GM19452 (cell line): ENCODE results near the gene CARD11.

Source experiments
- ATAC-seq: cut with Tn5 transposase; IDR thresholded peaks from one replicate; pipeline ENCODE4 v1.9.1; 2021; ENCODE audit not compliant: unreplicated experiment

The CARD11 gene

GRCh38 chr7:2945171-2945570 is 98.5 kb downstream of the CARD11 start:
- ATAC-seq, result no peak

DNA sequence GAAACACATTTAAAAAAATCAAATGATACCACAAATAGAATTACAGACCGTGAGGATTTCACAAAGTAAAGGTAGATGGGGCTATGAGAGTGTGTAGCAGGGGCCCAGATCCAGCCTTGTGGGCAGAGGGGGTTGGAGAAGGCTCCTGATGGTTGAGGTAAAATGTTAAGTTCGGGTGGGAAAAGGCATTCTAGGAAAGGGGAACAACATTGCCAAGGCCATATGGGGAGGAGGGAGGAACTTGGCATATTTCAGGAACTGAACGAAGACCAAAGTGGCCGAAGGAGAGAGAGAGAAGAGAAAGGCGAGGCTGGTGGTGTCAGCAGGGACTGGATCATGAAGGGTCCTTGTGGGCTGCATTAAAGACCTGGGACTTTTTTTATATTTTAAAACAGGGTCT is 98.9 kb downstream of the CARD11 start:
- no peak for ATAC-seq

DNA sequence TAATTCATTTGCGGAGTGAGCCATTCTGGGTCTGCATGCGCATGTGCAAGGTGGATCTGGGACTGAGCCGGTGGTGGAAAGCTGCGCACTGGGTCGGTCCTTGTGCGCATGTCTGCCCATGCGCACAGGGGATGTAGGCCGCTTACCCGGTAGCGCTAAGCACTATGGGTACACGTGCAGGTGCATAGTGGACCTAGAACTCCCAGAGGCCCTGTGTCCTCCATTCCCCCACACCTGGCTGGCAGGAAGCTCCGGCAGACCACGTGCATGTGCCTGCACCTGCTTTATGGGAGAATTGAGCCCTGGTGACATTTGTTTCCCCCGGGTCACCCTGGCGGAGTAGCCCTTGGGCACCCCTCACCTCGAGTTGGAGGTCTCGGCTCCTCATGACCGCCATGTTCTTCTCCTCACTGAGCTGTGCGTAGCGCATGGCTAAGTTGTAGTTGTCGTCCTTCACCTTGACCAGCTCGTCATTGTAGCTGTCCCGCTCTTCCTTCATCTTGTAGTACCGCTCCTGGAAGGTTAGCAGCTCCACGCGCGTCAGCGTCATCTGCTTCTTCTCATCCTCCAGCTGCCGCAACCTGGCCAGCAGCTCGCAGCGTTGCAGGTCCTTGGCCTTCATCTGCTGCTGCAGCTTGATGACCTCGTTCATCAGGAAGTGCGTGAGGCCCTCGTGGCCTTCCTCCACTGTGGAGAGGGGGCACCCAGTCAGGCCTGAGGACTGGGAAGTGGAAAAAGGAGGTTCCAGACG is 99.6 kb downstream of the CARD11 start:
- no peak for ATAC-seq

DNA sequence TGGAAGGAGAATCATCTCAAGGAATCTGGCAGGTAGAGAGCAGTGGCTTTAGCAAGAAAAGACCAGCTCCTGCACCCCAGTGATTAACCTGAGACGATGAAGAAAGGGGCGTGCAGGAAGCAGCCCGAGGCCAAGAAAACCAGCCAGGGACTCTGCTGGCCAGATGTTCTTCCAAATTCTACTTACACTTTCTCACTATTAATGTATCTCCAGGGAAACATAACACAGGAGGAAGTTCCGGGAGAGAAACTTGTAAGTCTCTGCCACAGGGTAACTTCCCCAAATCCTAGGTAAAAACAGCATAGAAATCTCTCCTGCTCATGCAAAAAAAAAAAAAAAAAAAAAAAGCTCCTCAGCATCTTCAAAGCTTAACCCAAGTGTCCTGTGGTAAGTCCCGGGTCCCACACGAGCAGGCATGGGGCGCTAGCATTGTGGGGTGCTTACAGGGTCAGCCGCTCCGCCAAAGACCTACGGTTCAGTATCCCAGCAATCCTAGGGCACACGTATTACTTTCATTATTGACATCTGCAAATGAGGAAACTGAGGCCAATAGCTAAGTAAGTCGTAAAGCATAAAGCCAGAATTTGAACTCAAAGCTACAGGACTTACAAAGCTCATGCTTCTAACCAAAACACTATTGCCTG is 102.3 kb downstream of the CARD11 start:
- no peak for ATAC-seq

DNA sequence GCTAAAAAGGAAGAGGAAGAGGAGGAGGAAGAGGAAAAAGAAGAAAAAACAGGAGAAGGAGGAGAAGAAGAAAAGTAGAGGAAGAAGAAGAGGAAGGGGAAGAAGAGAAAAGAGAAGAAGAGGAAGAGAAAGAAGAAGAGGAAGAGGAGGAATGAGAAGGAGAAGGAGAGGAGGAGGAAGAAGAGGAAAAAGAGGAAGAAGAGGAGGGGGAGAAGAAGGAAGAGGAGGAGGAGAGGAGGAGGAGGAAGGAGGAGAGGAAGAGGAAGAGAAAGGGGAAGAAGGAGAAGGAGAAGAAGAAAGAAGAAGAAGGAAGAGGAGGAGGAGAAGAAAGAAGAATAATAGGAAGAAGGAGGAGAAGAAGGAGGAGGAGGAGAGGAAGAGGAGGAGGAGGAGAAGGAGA is 103.2 kb downstream of the CARD11 start:
- ATAC-seq, result no peak

GRCh38 chr7:2939193-2939885 is 104.3 kb downstream of the CARD11 start:
- no peak for ATAC-seq

- no peak for ATAC-seq
Observed at GRCh38 chr7:2938514-2939192, 105.0 kb downstream of the CARD11 start.

DNA sequence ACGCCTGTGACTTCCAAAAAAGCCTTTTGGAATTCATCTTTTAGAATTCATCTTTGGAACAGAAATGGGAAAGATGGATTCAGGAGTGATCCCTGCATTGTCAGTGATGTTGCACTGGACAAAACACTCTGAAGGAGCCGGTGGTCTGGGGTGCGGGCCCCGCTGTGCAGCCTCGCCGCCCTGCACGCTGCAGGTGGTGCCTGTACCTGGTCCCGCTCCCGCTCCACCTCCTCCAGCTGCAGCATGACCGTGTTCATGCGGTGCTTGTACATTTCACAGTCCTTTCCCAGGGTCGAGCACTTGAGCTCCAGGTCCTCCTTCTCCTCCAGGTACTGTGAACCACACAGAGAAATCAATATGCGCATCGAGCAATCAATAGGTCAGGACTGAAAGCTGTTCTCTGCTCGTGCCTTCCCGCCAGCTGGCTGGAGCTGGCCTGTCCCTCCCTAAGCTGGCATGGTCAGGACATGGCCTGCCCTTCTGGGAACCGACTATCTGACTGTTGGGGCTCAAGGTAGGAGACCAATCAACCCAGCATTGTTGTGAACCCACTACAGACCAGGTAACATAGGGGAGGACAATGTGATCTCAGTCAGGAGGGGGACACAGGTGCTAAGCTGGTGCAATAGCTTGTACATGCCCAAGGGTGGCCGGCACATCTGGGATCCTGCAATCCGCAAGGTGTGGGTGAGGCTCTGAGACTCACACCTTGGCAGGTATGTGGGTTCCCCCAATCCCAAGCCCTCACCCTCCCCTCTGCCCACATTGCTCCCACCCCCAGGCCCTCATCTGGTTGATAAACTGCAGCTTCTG is 105.8 kb downstream of the CARD11 start:
- ATAC-seq, result no peak

DNA sequence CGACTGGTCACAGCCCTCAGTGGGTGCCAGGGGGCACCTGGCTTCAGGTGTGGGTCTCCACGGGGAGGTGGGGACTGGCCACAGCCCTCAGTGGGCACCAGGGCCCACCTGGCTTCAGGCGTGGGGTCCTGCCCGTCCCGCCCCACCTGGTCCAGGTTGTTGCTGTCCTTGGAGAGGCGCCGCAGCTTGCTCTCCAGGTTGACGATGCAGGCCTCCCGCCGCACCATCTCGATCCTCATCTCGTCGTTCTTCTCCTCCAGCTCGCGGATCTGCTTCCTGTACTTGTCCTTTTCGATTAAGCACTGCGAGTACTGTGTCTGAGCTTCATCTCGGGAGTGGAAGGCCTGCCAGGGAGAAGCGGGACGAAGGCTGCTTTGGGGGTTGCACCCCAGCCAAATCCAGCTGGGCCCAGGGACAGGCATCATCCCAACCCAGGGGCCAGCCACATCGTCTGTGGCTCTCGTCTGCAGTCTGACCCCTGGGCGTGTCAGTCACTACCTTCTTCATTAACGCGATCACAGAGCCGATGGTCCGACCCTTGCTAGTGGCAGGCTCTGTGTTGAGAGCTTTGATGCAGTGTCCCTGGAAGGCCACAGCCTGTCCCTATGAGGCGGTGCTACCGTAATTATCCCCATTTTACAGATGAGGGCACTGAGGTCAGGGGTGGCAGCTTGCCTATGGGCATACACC is 106.6 kb downstream of the CARD11 start:
- ATAC-seq, result no peak

DNA sequence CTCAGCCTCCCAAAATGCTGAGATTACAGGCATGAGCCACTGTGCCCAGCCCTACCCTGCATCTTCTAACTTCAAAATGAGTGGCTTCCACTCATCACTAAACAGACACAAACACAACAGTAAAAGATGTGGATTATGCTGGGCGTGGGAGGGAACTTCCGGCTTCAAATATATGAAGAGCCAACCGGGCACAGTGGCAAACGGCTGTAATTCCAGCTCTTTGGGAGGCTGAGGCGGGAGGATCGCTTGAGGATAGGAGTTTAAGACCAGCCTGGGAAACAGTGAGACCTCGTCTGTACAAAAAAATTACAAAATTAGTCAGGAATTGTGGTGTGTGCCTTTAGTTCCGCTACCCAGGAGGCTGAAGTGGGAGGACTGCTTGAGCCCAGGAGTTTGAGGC is 107.4 kb downstream of the CARD11 start:
- no peak for ATAC-seq

DNA sequence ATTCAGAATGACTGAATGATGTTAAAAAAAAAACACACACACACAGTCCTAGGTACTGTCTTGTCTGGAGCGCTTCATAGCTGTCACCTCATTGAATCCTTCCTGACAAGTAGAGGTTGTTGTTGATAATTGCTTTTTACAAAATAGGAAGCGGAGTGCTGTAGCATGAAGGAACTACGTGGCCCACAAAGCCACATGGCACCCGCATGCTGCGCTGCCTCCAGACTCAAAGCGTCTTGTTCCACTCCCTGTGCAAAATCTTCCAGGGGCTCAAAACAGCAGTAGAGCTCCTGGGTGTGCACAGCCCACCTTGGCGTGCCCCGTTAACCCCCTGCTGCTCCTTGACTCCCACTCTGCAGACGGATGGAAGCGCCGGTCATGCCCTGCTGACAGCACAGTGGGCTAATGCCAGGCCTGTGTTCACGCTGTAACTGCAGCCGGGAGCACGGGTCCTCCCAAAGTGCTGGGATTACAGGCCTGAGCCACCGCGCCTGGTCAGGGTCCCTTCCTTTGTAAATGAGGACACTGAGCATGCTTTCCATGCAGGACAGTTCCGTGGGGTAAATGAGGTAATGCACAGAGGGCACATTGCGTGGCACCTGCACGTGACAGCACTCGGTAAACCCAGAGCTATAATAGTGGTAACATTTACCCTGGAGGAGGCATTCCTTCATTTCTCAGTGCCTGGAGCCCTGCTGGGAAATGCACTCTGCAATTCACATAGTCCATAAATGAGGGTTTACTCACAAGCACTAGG is 108.5 kb downstream of the CARD11 start:
- ATAC-seq, result no peak

GRCh38 chr7:2934211-2934731 is 109.4 kb downstream of the CARD11 start:
- ATAC-seq, result no peak

- ATAC-seq, result no peak
Observed at GRCh38 chr7:2932402-2933251, 111.0 kb downstream of the CARD11 start.

DNA sequence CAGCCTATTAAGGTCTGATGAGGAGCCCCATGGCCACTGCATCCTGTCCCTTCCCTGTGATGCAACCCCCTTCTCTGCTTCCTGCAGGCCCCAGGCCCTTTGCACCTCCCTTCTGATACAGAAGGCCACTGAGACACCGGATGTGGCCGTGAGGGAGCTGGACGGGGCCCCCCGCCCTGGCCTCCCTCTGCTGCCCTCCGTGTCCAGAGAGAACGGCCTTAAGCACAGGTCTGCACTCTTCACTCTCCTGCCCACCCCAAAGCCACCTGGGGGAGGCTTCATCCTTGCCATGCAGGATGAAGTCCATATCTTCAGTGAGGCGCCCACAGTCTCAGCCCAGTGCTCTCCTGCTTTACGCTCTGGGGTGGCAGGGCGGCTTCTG is 112.6 kb downstream of the CARD11 start:
- no peak for ATAC-seq

GRCh38 chr7:2930310-2931033 is 113.2 kb downstream of the CARD11 start:
- ATAC-seq, result no peak

GRCh38 chr7:2929321-2930201 is 114.1 kb downstream of the CARD11 start:
- ATAC-seq, result no peak
